ENCODE measurements around the gene SIL1.
"Not testable (repeated sequence)": the region's sequence is repeated elsewhere in the genome, so short reads cannot be mapped to it uniquely, and the experiment has no call there.

Gene SIL1

DNA sequence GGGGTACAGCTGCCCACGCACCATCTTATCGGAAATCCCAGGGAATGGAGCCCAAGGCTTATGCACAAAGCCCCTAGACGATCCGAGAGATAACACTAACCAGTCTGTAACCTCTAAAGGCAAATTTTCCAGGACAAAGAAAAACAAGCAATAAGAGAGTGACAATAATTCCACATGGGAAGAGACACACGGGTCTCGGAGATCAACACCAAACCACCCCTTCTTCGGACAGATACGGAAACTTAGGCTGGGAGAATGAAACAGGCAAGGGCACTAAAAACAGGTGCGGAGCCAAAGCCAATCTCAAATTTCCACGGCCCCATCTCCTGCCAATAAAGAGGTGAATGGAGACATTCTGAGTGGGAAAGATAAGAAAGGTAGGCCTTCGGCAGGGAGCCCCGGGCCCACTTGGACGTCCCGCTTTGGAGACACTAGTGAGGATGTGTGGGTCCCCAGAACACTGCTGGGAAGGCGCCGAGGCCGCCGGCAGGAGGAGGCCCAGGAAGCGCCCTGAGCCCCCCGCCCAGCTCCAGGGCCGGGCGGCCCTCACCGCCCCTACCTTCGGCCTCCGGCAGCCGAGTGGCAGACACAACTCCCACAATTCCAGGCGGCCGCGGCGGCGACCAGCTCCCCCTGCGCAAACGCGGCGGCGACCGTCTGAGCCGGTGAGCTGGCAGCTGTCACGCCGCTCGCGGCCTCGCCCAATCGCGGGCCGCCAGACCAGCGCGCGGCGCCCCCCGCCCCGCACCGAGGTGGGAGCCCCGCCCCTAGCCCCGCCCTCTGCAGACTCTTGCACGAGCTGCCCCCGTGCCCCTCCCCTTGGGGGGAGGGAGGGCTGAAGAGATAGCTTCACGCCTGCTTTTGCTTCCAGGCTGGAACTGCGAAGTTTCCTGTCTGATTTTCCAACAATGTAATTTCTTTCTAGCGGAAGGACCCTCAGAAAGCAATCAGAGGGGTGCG, at the start of gene SIL1:
TSS of gene SIL1 (minus strand) at position 659 of the 960 bp plus-strand sequence. CDS start 70,525 bp downstream, outside the sequence.
- in situ Hi-C loops (cut with MboI; ENCODE audit: low pct_unique_long_range_greater_than_20kb, low sequenced_read_pairs): no loop called here
- peak; percentile 92 for DNase-seq

DNA sequence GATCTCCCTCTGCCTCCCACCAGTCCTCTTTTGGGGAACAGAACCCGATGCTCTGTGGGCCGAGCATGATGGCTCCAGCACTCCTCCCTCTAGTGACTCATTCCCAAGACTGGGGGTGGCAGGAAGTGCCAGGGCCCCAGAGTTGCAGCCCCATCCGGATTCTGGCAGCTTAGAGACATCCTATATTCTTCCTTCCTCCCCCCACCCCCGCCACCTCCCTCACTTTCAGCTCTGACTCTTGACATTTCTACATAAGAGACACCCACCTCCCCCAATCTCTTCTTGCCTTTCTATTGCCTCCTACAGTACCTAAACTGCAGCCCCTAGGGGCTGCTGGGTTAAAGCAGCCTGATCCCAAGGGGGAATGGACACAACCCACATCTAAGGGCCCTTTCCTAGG, 48.2 kb upstream of the SIL1 start:
- in situ Hi-C loops (cut with MboI; ENCODE audit: low pct_unique_long_range_greater_than_20kb, low sequenced_read_pairs): no loop called here
- DNase-seq: peak; percentile 83

DNA sequence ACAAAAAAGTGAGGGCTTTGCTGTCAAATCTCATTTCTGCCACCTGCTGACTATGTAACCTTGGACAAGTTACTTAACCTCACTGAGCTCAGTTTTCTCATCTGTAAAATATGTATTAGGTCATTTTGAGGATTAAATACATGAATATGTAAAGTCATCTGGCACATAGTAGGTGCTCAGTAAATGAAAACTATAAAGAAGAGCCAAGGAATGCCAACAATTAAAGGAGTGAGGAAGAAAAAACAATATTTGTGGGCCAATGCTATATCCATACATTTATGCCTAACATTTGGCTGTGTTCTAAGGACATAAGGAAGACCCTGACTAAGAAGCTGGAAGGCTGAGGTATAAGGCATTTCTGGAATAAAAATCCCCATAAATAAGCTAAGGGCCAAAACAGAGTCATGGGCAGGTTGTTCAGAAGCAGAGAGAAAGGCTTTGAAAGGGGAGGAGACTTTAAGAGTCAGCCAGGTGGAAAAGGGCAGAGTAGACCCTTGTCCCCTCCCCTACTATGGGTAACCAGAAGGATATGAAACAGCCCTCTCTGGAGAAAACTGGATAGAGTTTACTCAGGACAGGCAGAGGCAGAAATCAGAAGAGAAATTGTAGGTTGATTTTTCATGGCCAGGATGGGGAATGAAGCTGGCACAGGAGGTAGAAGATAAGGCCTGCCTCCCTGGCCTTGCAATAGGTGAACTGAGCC, 47.6 kb upstream of the SIL1 start:
- in situ Hi-C loops (cut with MboI; ENCODE audit: low pct_unique_long_range_greater_than_20kb, low sequenced_read_pairs): no loop called here
- no peak for DNase-seq

DNA sequence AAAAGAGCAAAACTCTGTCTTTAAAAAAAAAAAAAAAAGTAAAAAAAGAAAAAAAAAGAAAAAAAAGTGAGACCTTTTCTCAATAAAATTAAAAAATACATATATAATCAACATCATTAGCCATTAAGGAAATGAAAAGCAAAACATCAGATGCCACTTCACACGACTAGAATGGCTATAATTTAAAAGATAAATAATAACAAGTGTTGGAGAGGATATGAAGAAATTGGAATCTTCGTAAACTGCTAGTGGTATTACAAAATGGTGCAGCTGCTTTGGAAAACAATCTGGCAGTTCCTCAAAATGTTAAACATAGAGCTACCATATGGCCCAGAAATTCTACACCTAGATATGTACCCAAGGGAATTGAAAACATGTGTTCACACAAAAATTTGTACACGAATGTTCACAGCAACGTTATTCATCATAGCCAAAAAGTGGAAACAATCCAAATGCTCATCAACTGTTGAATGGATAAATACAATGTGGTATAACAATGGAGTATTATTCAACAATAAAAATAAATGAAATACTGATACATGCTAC, 45.3 kb upstream of the SIL1 start:
- peak; percentile 32 for DNase-seq
- in situ Hi-C loops (cut with MboI; ENCODE audit: low pct_unique_long_range_greater_than_20kb, low sequenced_read_pairs): no loop called here

DNA sequence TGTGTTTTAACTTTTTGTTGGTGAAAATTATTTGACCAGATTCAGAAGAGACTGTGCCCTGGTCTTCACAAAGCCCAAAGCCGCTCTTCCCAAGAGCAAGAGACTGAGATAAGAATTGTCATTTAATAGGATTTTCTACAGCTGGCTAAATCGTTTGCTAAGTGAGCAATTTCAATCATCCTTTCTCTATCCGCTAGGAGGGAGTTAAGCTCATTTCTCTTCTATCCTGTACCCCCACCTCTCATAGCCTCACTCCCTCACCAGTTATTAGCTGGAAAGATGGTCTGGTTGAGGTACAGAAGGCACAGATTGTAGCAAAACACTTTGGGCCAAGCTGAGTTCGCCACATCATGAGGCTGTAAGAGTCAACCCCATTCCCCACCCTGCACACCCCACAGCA, 43.0 kb upstream of the SIL1 start:
- in situ Hi-C loops (cut with MboI; ENCODE audit: low pct_unique_long_range_greater_than_20kb, low sequenced_read_pairs): no loop called here
- DNase-seq: no peak

DNA sequence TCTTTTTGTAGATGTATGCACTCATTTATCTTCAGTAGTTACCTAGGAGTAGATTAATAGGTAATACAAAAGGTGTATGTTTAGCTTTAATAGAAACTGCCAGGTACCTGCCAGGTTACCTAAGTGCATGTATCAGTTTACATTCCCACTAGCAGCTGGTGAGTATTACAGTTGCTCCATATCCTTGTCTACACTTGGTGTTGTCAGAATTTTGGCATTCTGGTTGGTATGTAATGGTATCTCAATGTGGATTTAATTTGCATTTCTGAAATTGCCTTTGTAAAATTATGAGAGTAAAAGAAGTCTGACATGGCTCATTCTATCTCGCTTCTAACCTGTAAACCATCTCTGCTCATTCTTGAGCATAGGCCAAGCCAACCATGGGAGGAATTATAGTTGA, 38.3 kb upstream of the SIL1 start:
- in situ Hi-C loops (cut with MboI; ENCODE audit: low pct_unique_long_range_greater_than_20kb, low sequenced_read_pairs): no loop called here
- no peak for DNase-seq

DNA sequence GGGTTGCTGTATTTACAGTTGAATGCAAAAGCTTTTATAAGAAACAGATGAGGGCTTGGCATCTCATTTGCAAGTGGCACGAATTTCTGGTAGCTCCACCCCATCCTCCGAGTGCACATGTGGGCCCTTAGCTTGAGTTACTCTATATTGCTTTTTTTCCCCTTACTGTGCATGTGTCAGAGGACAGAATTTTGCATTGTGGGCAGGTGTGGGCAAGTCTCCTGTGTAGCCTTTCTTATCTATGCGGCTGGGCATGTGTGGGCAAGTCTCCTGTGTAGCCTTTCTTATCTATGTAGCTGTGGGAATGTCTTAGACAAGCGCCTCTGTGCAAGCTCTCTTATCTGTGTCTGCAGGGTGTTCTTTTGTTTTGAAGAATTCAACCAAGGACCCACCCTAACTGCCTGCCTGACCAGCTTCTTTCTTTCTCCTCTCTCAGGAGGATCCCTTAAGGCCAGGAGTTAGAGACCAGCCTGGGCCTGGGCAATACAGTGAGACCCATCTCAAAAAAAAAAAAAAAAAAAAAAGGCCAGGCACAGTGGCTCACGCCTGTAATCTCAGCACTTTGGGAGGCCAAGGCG, 34.1 kb upstream of the SIL1 start:
- DNase-seq: peak; percentile 72

DNA sequence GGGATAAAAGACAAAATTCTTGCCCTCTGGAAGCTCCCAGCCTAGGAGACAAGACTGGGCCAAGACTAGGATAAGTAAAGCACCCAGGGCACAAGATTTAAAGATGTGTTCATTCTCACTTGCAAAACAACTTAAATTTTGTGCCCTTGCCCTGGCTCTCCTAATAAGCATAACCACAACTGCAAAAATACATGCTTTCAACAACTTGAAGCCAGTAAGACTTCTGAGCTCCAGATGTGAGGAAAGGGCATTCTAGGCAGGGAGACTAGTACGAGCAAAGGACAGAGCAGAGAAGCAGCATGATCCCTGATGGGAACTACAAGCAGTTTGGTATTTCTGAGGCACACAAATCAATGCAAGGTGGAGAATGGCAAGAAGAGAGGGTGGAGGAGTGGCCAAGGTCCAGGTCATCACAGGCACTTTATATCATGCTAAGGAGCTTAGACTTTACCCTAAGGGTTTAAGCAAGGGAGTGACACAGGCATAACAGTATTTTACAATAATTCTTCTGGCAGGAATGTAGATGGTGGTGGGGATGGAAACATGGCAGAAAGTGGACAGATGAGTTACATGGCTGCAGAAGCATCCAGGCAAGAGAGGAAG, 30.1 kb upstream of the SIL1 start:
- in situ Hi-C loops (cut with MboI; ENCODE audit: low pct_unique_long_range_greater_than_20kb, low sequenced_read_pairs): no loop called here
- DNase-seq: no peak

More for the DNA sequence above, 34.1 kb upstream of the SIL1 start:
- in situ Hi-C loops (cut with MboI; ENCODE audit: low pct_unique_long_range_greater_than_20kb, low sequenced_read_pairs): no loop called here

DNA sequence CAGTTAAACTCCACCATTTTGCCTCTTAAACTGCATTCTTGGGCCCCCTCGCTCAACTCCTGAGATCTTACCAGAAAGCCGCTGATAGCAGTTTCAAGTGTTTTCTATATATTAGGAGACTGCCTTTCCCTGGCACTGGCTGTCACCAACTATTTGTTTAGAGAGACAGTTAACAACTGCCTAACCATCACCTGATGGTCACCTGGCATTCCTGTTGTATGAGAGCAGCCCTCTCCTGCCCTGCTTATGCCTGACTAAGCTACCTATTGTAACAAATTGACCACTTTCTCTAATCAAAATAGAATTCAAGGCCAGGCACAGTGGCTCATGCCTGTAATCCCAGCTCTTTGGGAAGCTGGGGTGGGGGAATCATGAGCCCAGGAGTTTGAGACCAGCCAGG, 28.0 kb upstream of the SIL1 start:
- in situ Hi-C loops (cut with MboI; ENCODE audit: low pct_unique_long_range_greater_than_20kb, low sequenced_read_pairs): no loop called here
- no peak for DNase-seq

DNA sequence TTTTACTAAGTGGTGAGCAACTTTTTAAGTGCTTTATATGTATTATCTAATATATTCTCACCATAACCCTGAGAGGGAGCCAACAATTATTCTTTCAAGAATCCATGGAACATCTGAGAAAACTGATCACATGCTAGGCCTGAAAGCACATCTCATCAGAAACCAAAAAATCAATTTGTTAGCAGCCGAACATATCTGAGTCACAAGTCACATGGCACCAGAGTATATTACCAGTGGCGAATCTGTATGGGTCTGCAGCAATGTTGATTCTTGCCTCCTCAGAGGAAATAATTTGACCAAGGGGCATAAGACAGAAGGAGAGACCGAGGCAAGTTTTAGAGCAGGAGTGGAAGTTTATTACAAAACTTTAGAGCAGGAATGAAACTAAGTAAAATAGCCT, 25.3 kb upstream of the SIL1 start:
- DNase-seq: no peak
- in situ Hi-C loops (cut with MboI; ENCODE audit: low pct_unique_long_range_greater_than_20kb, low sequenced_read_pairs): no loop called here

DNA sequence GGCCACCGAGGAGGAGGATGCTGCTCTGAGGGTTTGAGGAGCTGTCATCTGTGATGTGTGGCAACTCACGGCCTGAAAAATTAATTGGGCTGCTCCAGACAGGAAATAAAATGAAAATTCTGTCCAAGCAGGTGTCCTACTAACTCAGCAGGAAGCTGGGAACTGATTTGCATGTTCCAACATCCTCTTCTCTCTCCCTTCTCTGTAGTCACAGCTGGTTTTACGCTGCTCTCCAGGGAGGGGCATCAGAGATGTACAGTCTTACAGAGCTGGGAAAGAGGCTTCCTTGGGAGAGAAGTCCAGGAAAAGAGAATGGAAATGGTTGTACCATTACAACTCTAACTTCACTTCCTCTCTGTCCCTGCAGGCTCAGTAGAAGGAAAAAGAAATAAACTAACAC, 24.2 kb upstream of the SIL1 start:
- DNase-seq: no peak
- in situ Hi-C loops (cut with MboI; ENCODE audit: low pct_unique_long_range_greater_than_20kb, low sequenced_read_pairs): no loop called here

DNA sequence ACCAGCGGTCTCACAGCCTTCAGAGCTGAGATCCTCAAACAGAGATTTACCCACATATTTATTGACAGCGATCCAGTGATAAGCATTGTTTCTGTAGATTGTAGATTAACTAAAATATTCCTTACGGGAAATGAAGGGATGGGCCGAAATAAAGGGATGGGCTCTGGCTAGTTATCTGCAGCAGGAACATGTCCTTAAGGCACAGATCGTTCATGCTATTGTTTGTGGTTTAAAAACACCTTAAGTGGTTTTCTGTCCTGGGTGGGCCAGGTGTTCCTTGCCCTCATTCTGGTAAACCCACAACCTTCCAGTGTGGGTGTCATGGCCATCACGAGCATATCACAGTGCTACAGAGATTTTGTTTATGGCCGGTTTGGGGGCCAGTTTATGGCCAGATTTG, 19.9 kb upstream of the SIL1 start:
- DNase-seq; in situ Hi-C loops (cut with MboI; ENCODE audit: low pct_unique_long_range_greater_than_20kb, low sequenced_read_pairs): not testable (repeated sequence)

DNA sequence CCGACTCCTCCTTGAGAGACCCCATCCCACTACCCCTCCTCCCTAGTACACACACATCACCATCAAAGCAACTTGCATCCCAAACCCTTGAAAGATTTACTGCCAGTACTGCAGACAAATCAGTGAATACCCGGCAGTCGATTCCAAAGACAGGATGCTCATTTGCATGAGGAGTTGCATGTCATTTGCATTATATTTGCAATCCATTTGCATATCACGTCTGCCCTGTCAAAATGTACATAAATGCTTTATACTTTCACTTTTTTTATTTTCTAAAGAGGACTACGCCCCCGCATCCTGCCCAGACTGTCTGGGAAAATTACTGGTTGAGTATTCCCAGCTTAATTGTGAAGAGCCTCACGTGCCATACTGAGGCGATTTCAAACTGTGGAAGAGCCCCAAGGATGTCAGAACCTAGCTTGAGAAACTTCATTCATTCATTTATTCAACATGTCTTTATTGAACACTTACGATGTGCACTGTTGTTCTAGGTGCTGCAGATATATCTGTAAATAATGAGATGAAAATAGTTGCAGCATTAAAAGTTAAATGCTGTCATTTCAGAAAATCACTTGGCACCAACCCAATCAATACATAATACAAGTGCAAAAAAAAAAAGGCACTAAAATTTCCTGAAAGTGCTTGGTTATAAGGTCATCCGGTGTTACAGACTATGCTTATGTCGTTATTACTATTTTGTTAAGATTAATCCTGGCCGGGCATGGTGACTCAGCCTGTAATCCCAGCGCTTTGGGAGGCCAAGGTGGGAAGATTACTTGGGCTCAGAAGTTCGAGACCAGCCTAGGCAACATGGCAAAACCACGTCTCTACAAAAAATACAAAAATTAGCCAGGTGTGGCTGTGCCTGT, 17.2 kb upstream of the SIL1 start:
- in situ Hi-C loops (cut with MboI; ENCODE audit: low pct_unique_long_range_greater_than_20kb, low sequenced_read_pairs): no loop called here

DNA sequence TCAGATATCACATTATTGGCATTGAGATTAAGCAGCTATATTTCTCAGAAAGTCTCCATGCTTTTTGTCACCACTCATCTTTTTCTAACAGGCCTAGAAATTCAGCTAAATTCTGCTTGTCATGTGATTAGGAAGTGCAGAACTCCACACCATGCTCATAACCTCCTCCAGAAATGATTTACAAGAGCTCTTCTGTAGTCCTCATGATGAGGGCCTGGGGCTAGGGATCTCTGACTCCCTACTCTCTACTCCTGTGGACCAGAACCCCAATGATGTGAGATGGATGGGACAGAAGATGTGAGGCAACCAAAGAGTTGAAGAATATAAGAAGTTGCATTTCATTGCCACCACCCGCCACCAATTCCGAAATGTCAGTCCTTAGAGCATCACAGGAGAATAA, 16.5 kb upstream of the SIL1 start:
- no peak for DNase-seq
- in situ Hi-C loops (cut with MboI; ENCODE audit: low pct_unique_long_range_greater_than_20kb, low sequenced_read_pairs): no loop called here

More for the DNA sequence above, 17.2 kb upstream of the SIL1 start:
- no peak for DNase-seq

DNA sequence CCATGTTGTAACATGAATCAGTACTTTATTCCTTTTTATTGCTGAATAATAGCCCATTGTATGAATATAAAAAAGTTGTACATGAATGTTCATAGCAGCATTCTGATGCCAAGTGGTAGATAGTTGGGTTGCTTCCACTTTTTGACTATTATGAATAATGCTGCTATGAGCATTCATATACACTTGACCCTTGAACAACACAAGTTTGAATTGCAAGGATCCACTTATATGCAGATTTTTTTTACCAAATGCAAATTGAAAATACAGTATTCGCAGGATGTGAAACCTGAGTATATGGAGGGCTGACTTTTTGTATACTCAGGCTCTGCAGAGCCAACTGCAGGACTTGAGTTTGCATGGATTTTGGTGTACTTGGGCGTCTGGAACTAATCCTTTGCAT, 14.7 kb upstream of the SIL1 start:
- no peak for DNase-seq
- in situ Hi-C loops (cut with MboI; ENCODE audit: low pct_unique_long_range_greater_than_20kb, low sequenced_read_pairs): no loop called here

DNA sequence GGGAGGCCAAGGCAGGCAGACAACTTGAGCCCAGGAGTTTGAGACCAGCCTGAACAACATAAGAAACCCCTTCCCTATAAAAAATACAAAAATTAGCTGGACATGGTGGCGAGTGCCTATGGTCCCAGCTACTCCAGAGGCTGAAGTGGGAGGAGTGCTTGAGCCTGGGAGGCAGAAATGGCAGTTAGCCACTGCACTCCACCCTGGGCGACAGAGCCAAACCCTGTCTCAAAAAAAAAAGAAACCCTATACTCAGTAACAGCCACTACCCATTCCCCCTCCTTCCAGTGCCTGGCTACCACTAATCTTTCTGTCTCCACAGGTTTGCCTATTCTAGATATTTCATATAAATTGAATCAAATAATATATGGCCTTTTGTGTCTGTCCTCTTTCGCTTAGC, 14.3 kb upstream of the SIL1 start:
- no peak for DNase-seq
- in situ Hi-C loops (cut with MboI; ENCODE audit: low pct_unique_long_range_greater_than_20kb, low sequenced_read_pairs): no loop called here

DNA sequence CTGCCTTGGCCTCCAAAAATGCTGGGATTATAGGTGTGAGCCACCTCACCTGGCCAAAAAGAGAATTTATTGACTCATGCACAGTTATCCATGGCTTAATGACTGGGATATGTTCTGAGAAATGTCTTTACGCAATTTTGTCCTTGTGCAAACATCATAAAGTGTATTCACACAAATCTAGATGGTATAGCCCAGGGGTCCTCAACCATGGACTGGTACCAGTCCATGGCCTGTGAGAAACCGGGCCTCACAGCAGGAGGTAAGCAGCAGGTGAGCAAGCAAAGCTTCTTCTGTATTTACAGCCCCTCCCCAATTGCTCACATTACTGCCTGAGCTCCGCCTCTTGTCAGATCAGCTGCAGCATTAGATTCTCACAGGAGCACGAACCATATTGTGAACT, 12.4 kb upstream of the SIL1 start:
- no peak for DNase-seq
- in situ Hi-C loops (cut with MboI; ENCODE audit: low pct_unique_long_range_greater_than_20kb, low sequenced_read_pairs): no loop called here

DNA sequence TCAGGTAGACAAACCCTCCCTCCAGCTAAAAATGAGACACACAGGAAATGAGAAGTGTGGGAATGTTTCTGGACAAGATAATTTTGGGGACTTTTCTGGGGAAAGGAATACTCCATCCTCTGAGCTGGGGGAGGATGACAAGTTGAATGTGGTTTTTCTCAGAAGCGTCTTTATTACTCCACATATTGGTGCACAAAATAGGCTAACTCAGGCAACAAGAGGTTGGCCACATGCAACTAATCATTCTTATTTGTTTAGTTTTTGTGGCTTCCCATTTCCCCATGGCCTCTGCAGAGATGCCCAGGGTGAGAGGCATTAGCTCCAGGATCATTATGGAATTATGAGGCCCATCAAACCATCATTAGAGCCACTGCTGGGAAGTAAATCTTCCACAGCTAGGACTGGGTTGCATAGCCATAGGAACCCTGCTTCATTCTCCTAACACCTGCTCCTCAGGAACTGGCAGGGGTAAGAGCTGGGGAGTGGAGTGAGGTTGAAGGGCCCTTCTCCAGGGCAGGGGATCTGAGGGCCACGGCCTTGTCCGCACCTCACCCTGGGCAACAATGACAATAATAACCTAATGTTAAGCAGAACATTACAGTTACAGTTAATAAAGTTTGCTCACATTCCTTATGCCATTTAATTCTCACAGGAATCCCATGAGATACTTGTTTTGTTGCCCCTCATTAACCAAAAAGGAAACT, 9.3 kb upstream of the SIL1 start:
- DNase-seq: peak; percentile 52
- in situ Hi-C loops (cut with MboI; ENCODE audit: low pct_unique_long_range_greater_than_20kb, low sequenced_read_pairs): no loop called here
